SK-N-SH treated with all-trans-retinoic acid at 6 μM for 48 hours (cell line): Measurements from ENCODE around the gene COX20.

Experiments used
- CREB5 ChIP-seq: fragments of 250-450 bp; sonication (Bioruptor Pico); IDR thresholded peaks from 2 replicates; pipeline ENCODE4 v1.5.1; 2020; ENCODE audit warnings: low read depth, mild to moderate bottlenecking, moderate library complexity
- GLIS3 ChIP-seq: fragments of 250-450 bp; sonication (Bioruptor Pico); IDR thresholded peaks from 2 replicates; pipeline ENCODE4 v1.5.0; 2020; ENCODE audit warnings: mild to moderate bottlenecking, moderate library complexity
- ISL1 ChIP-seq: fragments of 250-450 bp; sonication (Bioruptor Pico); IDR thresholded peaks from 2 replicates; pipeline ENCODE4 v2.1.2; 2022; ENCODE audit warnings: mild to moderate bottlenecking, moderate library complexity
- OSR1 ChIP-seq: fragments of 250-450 bp; sonication (Bioruptor Pico); IDR thresholded peaks from 2 replicates; pipeline ENCODE4 v1.8.0; 2022; ENCODE audit warnings: moderate library complexity, mild to moderate bottlenecking, inconsistent platforms
- PATZ1 ChIP-seq: fragments of 250-450 bp; sonication (Bioruptor Pico); IDR thresholded peaks from 2 replicates; pipeline ENCODE4 v1.8.0; 2020; ENCODE audit warnings: mild to moderate bottlenecking, moderate library complexity, borderline replicate concordance
- PPARA ChIP-seq: fragments of 250-450 bp; sonication (Bioruptor Pico); IDR thresholded peaks from 2 replicates; pipeline ENCODE4 v1.5.0; 2020; ENCODE audit warnings: mild to moderate bottlenecking, borderline replicate concordance
- SNAI2 ChIP-seq: fragments of 250-450 bp; sonication (Bioruptor Pico); IDR thresholded peaks from 2 replicates; pipeline ENCODE4 v1.5.0; 2020; ENCODE audit warnings: mild to moderate bottlenecking, moderate library complexity
- TCF4 ChIP-seq: fragments of 250-450 bp; sonication (Bioruptor Pico); IDR thresholded peaks from 2 replicates; pipeline ENCODE4 v1.8.0; 2021; ENCODE audit warnings: mild to moderate bottlenecking, moderate library complexity, borderline replicate concordance
- ZFP30 ChIP-seq: fragments of 450-650 bp; formaldehyde crosslinking; IDR thresholded peaks from 2 replicates; pipeline ENCODE4 v1.5.0; 2022; ENCODE audit warnings: mild to moderate bottlenecking, moderate library complexity
- ZNF70 ChIP-seq: fragments of 450-650 bp; formaldehyde crosslinking; IDR thresholded peaks from 2 replicates; pipeline ENCODE4 v1.5.0; 2020; ENCODE audit warnings: mild to moderate bottlenecking, moderate library complexity
- TF ChIP-seq, protein P1 (sequence below): fragments of 250-450 bp; sonication (Bioruptor Pico); IDR thresholded peaks from 2 replicates; pipeline ENCODE4 v1.8.0; 2021; ENCODE audit warnings: low read depth, mild to moderate bottlenecking, moderate library complexity, borderline replicate concordance
- TF ChIP-seq, protein P2 (sequence below): fragments of 250-450 bp; sonication (Bioruptor Pico); IDR thresholded peaks from 2 replicates; pipeline ENCODE4 v1.5.1; 2021; ENCODE audit warnings: mild to moderate bottlenecking, moderate library complexity

- TF ChIP-seq OSR1 (CRISPR knock-in tag) (no peak), TCF4 (no peak), ZNF70 (CRISPR knock-in tag) (no peak), CREB5 (CRISPR knock-in tag) (no peak), ZFP30 (CRISPR knock-in tag) (no peak), PATZ1 (CRISPR knock-in tag) (no peak), ISL1 (CRISPR knock-in tag) (no peak), PPARA (CRISPR knock-in tag) (no peak), SNAI2 (CRISPR knock-in tag) (no peak), GLIS3 (CRISPR knock-in tag) (no peak)
- TF ChIP-seq, protein P1, sequence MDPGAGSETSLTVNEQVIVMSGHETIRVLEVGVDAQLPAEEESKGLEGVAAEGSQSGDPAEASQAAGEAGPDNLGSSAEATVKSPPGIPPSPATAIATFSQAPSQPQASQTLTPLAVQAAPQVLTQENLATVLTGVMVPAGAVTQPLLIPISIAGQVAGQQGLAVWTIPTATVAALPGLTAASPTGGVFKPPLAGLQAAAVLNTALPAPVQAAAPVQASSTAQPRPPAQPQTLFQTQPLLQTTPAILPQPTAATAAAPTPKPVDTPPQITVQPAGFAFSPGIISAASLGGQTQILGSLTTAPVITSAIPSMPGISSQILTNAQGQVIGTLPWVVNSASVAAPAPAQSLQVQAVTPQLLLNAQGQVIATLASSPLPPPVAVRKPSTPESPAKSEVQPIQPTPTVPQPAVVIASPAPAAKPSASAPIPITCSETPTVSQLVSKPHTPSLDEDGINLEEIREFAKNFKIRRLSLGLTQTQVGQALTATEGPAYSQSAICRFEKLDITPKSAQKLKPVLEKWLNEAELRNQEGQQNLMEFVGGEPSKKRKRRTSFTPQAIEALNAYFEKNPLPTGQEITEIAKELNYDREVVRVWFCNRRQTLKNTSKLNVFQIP: no peak
- TF ChIP-seq, protein P2, sequence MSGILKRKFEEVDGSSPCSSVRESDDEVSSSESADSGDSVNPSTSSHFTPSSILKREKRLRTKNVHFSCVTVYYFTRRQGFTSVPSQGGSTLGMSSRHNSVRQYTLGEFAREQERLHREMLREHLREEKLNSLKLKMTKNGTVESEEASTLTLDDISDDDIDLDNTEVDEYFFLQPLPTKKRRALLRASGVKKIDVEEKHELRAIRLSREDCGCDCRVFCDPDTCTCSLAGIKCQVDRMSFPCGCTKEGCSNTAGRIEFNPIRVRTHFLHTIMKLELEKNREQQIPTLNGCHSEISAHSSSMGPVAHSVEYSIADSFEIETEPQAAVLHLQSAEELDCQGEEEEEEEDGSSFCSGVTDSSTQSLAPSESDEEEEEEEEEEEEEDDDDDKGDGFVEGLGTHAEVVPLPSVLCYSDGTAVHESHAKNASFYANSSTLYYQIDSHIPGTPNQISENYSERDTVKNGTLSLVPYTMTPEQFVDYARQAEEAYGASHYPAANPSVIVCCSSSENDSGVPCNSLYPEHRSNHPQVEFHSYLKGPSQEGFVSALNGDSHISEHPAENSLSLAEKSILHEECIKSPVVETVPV: no peak
Measured at GRCh38 chr1:244866355-244866754, 30.9 kb downstream of the COX20 start.
